ENCODE measurements around the gene KLK7. TPM values are rescaled to one million over a fixed set of nuclear protein-coding genes. Genes with fewer than 3 reads are reported as not detected.

Gene KLK7
- total RNA-seq (not detected), polyA plus RNA-seq (not detected)
- long read RNA-seq, donor 1 = 0 reads
- long read RNA-seq, donor 2 = 0 reads
- long read RNA-seq, donor 3 = 0 reads
- long read RNA-seq, donor 4 = 0 reads

DNA sequence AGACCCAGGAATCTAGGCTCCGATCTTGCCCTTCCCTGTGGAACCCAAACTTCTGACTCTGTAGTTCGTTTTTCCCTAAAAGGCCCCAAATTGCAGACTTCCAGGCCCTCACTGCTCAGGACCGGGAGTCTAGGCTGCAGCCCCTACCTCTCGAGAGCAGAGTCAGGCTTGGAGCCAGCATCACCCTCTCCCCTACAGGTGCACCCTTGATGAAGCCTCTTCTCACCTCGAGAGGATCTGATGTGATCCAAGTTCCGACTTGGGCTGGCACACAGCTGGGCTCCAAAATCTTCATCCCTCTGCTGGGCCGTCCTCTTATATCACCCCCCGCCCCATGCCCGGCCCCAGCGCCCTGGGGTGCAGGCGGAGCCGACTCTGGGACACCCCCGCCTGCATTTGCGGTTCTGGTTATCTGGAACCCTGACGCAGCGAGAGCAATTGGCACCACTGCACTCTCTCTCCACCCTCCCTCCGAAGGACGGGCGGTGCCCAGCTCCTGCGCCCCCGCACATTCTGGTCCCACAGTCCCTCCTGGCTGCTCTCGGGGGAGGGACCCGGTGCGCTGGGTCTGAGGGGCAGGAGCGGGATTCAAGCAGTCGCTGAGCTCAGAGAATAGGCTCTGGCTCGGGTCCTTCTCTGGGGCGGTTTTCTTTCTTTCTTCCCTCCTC, at the start of gene KLK7:
Gene KLK7, minus strand, starts transcription at position 293 of the 668 bp plus-strand sequence. CDS start 1,518 bp downstream, outside the sequence.
- H3K4me3 ChIP-seq (ENCODE audit: low read length) = no peak within 1 kb of the TSS
- H3K9me3 ChIP-seq (ENCODE audit: control insufficient read depth, low read length) = no peaks in the 10 kb centered on the region
- DNase-seq = no peak
- H3K4me1 ChIP-seq (ENCODE audit: control insufficient read depth, insufficient read depth, low read length) = no peaks in the 10 kb centered on the region
- no peak within 1 kb of the TSS for H3K27ac ChIP-seq (ENCODE audit: low read length)
- no peak for ATAC-seq
- intact Hi-C loops (cut with DNase I) = no loop called here
- WGBS = 20% methylated on average over 28 of the region's 28 CpGs
- H3K27me3 ChIP-seq (ENCODE audit: control insufficient read depth, insufficient read depth) = peaks cover 2% of the 10 kb centered on the region

GRCh38 chr19:51031880-51032225, 48.1 kb upstream of the KLK7 start:
- no peak for DNase-seq
- Histone ChIP-seq H3K4me1 (ENCODE audit: control insufficient read depth, insufficient read depth, low read length) (no peaks in the 10 kb centered on the region), H3K9me3 (ENCODE audit: control insufficient read depth, low read length) (no peaks in the 10 kb centered on the region), H3K4me3 (ENCODE audit: low read length) (no peak overlapping the region), H3K27me3 (ENCODE audit: control insufficient read depth, insufficient read depth) (no peaks in the 10 kb centered on the region), H3K27ac (ENCODE audit: low read length) (no peak overlapping the region)
- intact Hi-C loops (cut with DNase I) = no loop called here
- WGBS = 90% methylated on average over 28 of the region's 28 CpGs
- no peak for ATAC-seq

DNA sequence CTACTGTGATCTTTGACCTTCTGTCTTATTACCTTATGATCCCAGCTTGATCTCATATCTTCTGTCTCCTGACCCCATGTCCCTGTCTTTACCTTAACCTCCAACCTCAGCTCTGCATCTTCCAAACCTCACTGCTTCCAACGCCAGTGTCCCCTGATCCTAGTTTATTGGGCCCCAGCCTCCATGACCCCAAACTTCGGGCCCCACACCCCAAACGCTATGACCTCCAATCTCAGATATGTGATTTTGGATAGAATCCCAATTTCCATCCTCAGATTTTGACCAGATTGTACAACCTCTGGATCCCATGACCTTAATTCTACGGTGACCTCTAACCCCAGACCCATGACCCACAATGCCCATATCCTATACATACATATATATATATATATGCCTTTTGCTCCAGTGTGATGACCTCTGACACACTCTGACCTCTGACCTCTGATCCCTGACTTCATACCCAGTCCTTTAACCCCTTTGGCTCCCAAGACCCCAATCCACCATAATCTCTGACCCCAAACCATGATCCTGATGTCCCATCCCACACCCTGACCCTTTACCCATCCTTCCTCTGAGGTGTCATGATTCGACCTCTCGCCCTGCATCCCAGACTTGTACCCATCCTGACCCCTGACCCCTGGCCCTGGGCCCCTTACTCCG, 47.6 kb upstream of the KLK7 start:
- no peaks in the 10 kb centered on the region for H3K9me3 ChIP-seq (ENCODE audit: control insufficient read depth, low read length)
- no peaks in the 10 kb centered on the region for H3K4me1 ChIP-seq (ENCODE audit: control insufficient read depth, insufficient read depth, low read length)
- no peaks in the 10 kb centered on the region for H3K27me3 ChIP-seq (ENCODE audit: control insufficient read depth, insufficient read depth)
- H3K4me3 ChIP-seq (ENCODE audit: low read length) = no peak overlapping the region
- ATAC-seq = no peak
- intact Hi-C loops (cut with DNase I) = no loop called here
- no peak overlapping the region for H3K27ac ChIP-seq (ENCODE audit: low read length)
- WGBS = 85% methylated on average over 7 of the region's 7 CpGs
- no peak for DNase-seq

- Histone ChIP-seq H3K4me3 (ENCODE audit: low read length) (no peak overlapping the region), H3K4me1 (ENCODE audit: control insufficient read depth, insufficient read depth, low read length) (no peaks in the 10 kb centered on the region), H3K27ac (ENCODE audit: low read length) (no peak overlapping the region), H3K9me3 (ENCODE audit: control insufficient read depth, low read length) (no peaks in the 10 kb centered on the region), H3K27me3 (ENCODE audit: control insufficient read depth, insufficient read depth) (no peaks in the 10 kb centered on the region)
- DNase-seq (no peak), ATAC-seq (no peak)
- intact Hi-C loops (cut with DNase I) = no loop called here
- 77% methylated on average over 13 of the region's 13 CpGs for WGBS
Measured at GRCh38 chr19:51030631-51031030, 46.9 kb upstream of the KLK7 start.

GRCh38 chr19:51029718-51030117, 46.0 kb upstream of the KLK7 start:
- no peaks in the 10 kb centered on the region for H3K27me3 ChIP-seq (ENCODE audit: control insufficient read depth, insufficient read depth)
- no peak overlapping the region for H3K27ac ChIP-seq (ENCODE audit: low read length)
- no peaks in the 10 kb centered on the region for H3K9me3 ChIP-seq (ENCODE audit: control insufficient read depth, low read length)
- no peaks in the 10 kb centered on the region for H3K4me1 ChIP-seq (ENCODE audit: control insufficient read depth, insufficient read depth, low read length)
- DNase-seq = no peak
- intact Hi-C loops (cut with DNase I) = loop anchor here in 1 of 4 donors (5.0 to 10.0 kb wide), 2 partner anchors 63 to 135 kb away; no protein-coding TSS in a partner anchor
- WGBS = 79% methylated on average over 2 of the region's 2 CpGs
- H3K4me3 ChIP-seq (ENCODE audit: low read length) = no peak overlapping the region
- ATAC-seq = no peak

DNA sequence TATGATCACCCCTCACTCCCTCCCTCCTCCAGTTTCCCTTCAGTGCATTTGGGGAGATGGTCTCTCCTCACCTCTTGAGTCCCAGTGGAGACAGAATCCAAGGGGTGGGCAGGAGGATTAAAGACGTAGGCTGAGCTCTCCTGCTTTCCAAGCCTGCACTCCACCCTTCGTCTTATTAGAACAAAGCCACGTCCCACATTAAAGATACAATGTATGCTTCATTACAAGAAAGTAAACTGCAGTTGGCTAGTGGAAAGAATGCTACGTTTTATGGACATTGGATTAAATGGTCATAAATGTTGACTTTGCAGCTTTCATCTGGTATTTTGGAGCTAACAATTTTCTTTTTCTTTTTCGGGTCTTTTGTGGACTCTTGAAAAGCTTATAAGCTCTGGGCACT, 44.2 kb upstream of the KLK7 start:
- H3K27me3 ChIP-seq (ENCODE audit: control insufficient read depth, insufficient read depth) = no peaks in the 10 kb centered on the region

GRCh38 chr19:51027126-51027806, 43.5 kb upstream of the KLK7 start:
- ATAC-seq (no peak), DNase-seq (no peak)
- no peak overlapping the region for H3K27ac ChIP-seq (ENCODE audit: low read length)
- intact Hi-C loops (cut with DNase I) = loop anchor here in 1 of 4 donors (5.0 to 10.0 kb wide), 2 partner anchors 65 to 138 kb away; no protein-coding TSS in a partner anchor
- no peaks in the 10 kb centered on the region for H3K27me3 ChIP-seq (ENCODE audit: control insufficient read depth, insufficient read depth)
- no peak overlapping the region for H3K4me3 ChIP-seq (ENCODE audit: low read length)
- WGBS = 46% methylated on average over 14 of the region's 14 CpGs
- no peaks in the 10 kb centered on the region for H3K4me1 ChIP-seq (ENCODE audit: control insufficient read depth, insufficient read depth, low read length)
- H3K9me3 ChIP-seq (ENCODE audit: control insufficient read depth, low read length) = no peaks in the 10 kb centered on the region

More for the DNA sequence above, 44.2 kb upstream of the KLK7 start:
- H3K9me3 ChIP-seq (ENCODE audit: control insufficient read depth, low read length) = no peaks in the 10 kb centered on the region
- no peaks in the 10 kb centered on the region for H3K4me1 ChIP-seq (ENCODE audit: control insufficient read depth, insufficient read depth, low read length)
- 67% methylated on average over 5 of the region's 5 CpGs for WGBS
- ATAC-seq (no peak), DNase-seq (no peak)
- no peak overlapping the region for H3K27ac ChIP-seq (ENCODE audit: low read length)
- H3K4me3 ChIP-seq (ENCODE audit: low read length) = no peak overlapping the region
- intact Hi-C loops (cut with DNase I) = loop anchor here in 1 of 4 donors (5.0 to 10.0 kb wide), 2 partner anchors 64 to 137 kb away; no protein-coding TSS in a partner anchor

- no peaks in the 10 kb centered on the region for H3K4me1 ChIP-seq (ENCODE audit: control insufficient read depth, insufficient read depth, low read length)
- no peak within 1 kb of the TSS for H3K27ac ChIP-seq (ENCODE audit: low read length)
- H3K4me3 ChIP-seq (ENCODE audit: low read length) = no peak within 1 kb of the TSS
- H3K27me3 ChIP-seq (ENCODE audit: control insufficient read depth, insufficient read depth) = no peaks in the 10 kb centered on the region
- ATAC-seq = peak; percentile 35 to 53
- intact Hi-C loops (cut with DNase I) = loop anchor here in 1 of 4 donors (5.0 to 10.0 kb wide), 2 partner anchors 66 to 138 kb away; no protein-coding TSS in a partner anchor
- no peak for DNase-seq
- WGBS = 77% methylated on average over 11 of the region's 11 CpGs
- no peaks in the 10 kb centered on the region for H3K9me3 ChIP-seq (ENCODE audit: control insufficient read depth, low read length)
Measured at GRCh38 chr19:51026554-51026831, 42.8 kb upstream of the KLK7 start, which contains the start of gene KLK11. KLK11 (minus strand) TSS chr19:51026616; CDS start chr19:51025631, 985 bp downstream.

DNA sequence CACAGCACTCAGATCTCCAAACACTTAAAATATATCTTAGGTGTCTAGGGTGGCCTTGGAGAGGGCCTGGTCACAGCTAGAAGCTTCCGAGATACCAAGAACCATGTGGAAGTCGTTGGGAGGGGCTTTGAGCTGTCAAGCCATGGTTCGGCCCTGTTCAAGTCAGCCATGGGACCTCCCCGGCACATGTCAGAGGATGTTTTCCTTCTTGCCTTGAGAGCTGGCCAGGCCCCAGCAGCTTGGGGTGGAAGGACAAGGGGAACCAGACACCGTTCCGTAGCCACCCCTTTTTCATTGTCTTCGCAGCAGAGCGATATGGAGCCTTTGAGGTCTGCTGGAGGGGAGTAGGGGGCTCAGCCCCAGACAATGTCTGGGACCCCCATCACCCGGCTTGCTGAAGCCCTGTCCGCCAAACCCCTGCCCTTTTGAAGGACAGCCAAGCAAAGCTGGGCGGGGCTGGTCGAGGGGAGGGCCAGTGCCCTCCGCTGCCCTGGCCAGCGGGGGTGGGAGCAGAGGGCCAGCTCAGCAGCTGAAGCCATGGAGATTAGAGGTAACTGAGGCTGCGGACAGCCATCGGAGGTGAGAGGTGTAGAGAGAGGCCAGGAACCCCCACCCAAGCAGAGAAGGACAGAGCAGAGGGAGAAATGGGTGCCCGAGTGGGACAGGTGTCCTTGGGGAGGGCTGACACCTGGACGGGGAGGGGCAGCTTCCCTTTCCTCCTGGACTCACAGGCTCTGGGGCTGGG, 42.3 kb upstream of the KLK7 start:
- H3K4me1 ChIP-seq (ENCODE audit: control insufficient read depth, insufficient read depth, low read length) = no peaks in the 10 kb centered on the region
- intact Hi-C loops (cut with DNase I) = loop anchor here in 1 of 4 donors (5.0 to 10.0 kb wide), 2 partner anchors 66 to 139 kb away; no protein-coding TSS in a partner anchor
- H3K27ac ChIP-seq (ENCODE audit: low read length) = no peak overlapping the region
- H3K9me3 ChIP-seq (ENCODE audit: control insufficient read depth, low read length) = no peaks in the 10 kb centered on the region
- peak; percentile 30 to 86 for ATAC-seq
- no peaks in the 10 kb centered on the region for H3K27me3 ChIP-seq (ENCODE audit: control insufficient read depth, insufficient read depth)
- DNase-seq = peak; percentile 29 to 73 (median 72)
- no peak overlapping the region for H3K4me3 ChIP-seq (ENCODE audit: low read length)
- WGBS = 37% methylated on average over 18 of the region's 18 CpGs

DNA sequence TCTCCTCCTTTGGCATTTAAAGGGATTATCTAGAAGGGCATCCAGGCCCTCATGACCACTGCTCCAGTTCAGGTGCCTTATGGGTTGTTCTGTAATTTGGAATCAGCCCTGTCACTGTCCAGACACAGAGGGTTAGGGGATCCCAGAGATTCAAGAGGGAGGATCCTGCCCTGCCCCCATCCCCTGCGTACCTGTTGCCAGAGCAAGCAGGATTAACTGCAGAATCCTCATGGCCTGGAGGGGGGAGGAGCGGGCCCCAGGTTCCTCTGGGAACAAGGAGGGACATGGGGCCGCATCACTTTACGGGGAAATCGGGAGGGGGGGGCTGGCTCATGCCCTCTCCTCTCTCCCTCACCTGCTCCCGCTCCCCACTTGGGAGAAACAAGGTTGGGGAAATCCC, 41.7 kb upstream of the KLK7 start:
- ATAC-seq (no peak), DNase-seq (no peak)
- Histone ChIP-seq H3K9me3 (ENCODE audit: control insufficient read depth, low read length) (no peaks in the 10 kb centered on the region), H3K27me3 (ENCODE audit: control insufficient read depth, insufficient read depth) (no peaks in the 10 kb centered on the region), H3K27ac (ENCODE audit: low read length) (no peak overlapping the region), H3K4me3 (ENCODE audit: low read length) (no peak overlapping the region), H3K4me1 (ENCODE audit: control insufficient read depth, insufficient read depth, low read length) (no peaks in the 10 kb centered on the region)
- intact Hi-C loops (cut with DNase I) = loop anchor here in 1 of 4 donors (5.0 to 10.0 kb wide), 2 partner anchors 67 to 139 kb away; no protein-coding TSS in a partner anchor
- WGBS = 70% methylated on average over 6 of the region's 6 CpGs

Data from right cardiac atrium (tissue), 5 donors.